NCI-H748 treated with DMSO at 0.1 percent for 48 hours (cell line): Measurements from ENCODE around the gene ACAD10.
"Not testable (repeated sequence)": the region's sequence is repeated elsewhere in the genome, so short reads cannot be mapped to it uniquely, and the experiment has no call there.

Experiments used
- DNase-seq: peaks from one replicate; lab custom pipeline; 2025; lab: John Stamatoyannopoulos, UW

Gene ACAD10

DNA sequence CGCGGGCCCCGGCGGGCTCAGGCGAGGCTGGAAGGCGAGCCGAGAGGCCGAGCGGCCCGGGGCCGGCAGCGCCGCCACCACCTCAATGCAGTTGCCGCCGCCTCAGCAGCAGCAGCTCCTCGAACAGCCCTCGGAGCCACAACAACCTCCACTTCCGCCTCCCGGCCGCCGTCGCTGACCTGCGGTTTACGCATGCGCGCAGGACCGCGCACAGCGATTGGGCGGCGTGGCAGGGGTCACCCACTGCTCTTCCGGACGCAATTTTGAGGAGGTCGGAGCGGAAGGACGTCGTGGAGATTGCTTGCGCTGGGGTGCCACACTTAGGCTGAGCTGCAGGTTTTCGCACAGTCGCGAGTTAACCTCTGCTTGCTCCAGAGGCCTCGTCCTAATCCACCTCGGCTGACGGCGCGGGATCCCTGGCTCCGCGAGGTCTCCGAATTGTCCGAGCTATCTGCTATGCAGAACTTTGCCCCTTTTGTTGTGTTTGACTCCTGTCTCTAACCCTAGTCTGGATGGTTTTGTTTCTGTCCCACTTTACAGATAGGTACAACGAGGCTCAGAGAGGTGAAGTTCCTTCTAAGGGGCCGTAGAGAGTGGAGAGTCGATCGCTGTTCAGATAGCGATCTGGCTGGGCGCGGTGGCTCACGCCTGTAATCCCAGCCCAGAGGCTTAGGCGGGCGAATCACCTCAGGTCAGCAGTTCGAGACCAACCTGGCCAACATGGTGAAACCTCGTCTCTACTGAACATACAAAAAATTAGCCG, at the start of gene ACAD10, which contains the start of gene BRAP:
ACAD10 (plus strand) TSS at position 243 of the 763 bp plus-strand sequence. CDS start 6,657 bp downstream, outside the sequence.
BRAP (minus strand) TSS at position 146 of the 763 bp plus-strand sequence. CDS start 164 bp downstream, outside the sequence.
- peak; percentile 82 for DNase-seq

DNA sequence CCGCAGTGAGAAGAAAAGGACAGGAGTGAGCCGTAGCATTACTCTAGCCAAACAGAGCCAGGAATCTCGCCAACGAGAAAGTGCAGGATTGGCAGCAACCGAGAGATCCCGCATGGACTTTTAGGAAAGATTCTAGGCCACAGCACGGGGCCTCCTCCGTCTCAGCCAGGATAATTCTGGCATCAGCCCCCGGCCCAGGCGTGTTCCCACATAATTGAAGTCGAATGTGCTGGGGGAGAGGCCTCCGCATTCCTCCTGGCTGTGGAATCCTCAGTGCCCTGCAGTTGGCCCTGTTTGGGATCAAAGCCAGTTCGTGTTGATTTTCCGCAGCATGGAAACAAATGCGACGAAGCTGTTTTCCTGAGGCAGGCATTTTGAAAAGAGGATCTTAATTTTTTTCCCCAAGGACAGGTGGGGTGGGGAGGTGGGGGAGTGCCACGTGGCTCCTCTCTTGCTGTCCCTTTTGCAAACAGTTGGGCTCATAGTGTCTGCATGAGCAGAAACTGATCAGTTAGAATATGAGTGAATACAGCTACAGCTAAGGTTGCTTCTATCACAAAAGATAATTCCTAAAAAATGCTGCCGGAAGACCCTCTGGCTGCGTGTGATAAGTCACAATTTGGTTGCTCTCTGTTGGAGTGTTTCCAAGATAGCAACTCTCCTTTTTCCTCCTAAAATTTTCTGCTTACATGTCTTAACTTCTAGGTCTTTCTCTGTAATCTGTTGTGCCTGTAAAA, 49.5 kb upstream of the ACAD10 start:
- DNase-seq, result no peak

DNA sequence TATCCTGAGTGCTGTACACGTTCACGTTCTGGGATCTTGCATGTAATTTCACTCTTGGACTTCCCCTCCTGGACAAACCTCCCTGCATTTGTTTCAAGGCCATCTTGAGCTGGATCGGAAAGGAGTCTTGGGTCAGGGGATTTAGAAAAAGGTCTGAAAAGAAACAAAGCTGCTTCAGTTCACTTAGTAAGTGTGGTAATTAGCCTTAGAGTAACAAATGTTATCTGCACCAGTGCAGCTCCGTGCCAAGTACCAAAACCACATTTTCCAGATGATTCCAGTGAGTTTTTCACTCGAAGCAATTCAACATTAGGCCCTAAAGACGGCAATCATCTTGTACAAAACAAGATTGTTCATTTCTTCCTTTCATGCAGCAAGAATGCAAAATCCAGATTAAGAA, 47.3 kb upstream of the ACAD10 start:
- no peak for DNase-seq

DNA sequence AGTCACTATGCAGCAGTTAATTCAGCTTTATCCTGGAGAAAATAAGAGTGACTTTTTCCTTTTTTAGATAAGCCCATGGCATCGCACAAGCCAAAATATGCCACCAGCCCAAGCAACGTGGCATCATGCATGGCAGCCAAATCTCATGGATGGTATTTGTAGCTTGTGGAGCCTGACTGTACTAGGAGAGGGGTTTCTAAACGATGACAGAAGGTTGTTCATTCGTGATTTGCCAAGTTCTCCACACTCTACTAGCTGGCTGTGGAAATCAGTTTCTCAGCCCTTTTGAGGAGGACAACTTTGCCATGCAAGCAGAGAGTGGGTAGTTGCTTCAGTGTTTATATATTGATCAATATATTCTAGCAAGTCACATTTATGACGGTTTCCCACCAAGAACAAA, 45.3 kb upstream of the ACAD10 start:
- DNase-seq, result no peak

DNA sequence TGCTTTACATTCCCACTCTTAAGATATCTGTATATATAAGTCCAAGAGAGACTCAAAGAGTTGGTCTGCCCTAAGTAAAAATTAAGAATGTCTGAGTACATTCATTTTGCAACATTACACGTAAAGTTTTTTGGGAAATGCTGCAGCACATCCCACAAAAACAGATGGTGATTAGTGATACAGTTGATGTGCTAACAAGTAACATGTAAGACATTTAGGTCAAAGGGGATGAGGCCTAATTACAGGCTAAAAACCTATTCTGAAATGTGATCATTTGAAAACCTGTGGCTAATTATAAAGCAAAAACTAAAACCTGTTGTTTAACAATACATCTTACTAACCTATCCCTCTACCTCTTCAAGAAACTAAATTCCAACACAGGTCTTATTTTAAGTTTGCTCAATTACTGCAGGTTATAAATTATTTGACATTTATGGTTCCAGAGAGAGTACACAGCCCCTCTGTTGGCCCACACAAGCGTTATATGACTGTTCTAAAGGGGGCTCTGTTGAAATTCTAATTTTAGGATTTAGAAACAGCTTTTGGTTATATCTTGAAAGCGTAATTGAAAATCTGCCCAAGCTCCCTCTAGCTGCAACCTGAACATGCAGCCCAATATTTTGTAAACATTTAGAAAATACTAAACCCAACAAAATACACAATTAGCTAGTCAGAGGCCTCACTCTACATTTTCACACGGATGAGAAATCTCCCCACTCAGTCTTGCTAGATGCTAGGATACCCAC, 43.0 kb upstream of the ACAD10 start:
- no peak for DNase-seq

DNA sequence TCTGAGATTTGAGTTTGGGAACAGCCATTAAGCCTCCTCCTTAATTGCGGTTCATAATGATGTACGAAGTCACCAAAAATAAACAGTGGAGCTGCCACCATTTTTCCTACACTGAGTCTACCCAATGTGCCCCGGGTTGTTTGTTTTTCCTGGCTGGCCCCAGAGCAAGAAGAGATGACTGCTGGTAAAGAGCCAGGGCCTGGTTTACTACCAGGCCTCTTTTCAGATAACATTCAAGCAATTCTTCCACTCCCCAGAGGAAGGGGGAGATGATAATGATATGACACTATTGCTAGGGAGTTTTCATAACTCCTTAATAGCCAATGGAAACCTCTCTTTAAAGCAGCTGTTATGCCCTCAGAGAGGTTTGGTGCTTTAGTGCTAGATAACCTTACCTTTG, 42.4 kb upstream of the ACAD10 start:
- no peak for DNase-seq

DNA sequence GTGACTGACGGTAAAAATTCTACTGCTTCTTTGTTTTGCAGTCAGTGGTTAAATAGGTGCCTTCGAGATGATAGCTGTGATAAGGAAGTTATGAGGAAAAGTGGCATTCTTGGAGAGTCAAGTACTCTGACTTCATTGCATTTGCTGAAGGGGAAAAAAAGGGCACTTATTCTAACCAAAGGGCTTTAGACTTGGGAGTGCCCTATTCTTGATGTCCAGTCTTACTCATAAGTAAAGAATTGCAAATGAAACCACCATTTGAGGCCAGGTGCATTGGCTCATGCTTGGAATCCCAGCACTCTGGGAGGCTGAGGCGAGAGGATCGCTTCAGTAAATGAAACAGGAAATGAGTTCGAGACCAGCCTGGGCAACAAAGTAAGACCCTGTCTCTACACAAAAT, 40.4 kb upstream of the ACAD10 start:
- no peak for DNase-seq

DNA sequence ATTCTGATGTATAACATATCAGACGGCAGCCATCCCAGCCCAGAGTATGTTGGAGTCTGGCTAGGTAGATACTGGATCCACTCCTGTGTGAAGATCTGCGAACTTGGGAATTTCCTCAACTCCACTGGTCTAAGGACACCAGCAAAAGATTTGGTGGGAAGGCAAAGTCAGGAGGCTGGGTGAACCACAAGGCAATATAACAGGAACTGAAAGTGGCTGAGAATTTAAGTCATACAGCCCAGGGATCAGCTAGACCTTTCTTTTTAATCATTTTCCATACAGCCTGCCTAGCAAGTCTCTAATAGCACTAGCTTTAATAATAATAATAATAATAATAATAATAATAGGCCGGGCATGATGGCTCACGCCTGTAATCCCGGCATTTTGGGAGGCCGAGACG, 34.9 kb upstream of the ACAD10 start:
- no peak for DNase-seq

DNA sequence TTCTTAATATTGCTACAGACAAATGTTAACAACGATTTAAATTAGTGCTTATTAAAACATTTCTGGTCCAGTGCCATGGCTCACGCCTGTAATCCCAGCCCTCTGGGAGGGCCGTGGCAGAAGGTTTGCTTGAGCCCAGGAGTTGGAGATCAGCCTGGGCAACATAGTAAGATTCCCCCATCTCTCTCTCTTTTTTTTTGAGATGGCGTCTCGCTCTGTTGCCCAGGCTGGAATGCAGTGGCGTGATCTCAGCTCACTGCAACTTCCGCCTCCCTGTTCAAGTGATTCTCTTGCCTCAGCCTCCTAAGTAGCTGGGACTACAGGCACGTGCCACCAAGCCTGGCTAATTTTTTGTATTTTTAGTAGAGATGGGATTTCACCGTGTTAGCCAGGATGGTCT, 33.3 kb upstream of the ACAD10 start:
- not testable (repeated sequence) for DNase-seq

DNA sequence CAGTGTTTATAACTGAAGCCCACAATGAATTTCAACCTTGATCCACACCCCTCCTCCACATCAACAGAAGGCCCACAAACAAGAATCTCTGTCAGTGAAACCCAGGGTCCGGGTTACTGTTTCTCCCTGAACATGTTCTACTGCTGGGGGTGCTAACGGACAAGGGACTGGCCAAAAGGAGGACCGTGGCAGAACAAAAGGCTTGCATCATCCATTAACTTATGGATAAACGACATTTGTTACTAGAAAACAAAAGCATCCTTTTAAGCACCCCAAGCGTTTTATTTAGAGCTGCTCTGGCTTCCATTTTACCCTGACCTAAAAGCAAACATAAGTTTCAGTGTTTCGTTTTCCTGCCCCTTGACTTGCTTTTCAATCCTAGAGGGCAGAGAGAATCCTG, 32.3 kb upstream of the ACAD10 start:
- no peak for DNase-seq

DNA sequence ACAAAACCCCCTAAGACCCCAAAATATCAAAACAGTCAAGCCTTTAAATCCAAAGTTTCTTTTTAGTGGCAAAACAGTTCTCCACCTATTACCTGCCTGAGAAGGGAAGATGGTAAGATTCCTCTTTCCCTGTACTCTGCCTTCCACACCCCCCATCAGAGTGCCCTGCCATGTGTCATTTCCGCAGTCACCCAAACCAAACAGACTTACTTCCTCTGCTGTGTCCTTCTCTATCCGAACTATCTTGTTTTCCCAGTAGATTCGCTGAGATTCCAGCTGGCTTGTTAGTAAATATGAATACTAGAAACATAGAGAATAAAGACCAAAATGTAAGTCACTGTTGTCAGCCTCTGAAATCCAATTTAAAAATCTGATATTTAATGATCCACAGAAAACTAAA, 30.5 kb upstream of the ACAD10 start:
- DNase-seq, result no peak

DNA sequence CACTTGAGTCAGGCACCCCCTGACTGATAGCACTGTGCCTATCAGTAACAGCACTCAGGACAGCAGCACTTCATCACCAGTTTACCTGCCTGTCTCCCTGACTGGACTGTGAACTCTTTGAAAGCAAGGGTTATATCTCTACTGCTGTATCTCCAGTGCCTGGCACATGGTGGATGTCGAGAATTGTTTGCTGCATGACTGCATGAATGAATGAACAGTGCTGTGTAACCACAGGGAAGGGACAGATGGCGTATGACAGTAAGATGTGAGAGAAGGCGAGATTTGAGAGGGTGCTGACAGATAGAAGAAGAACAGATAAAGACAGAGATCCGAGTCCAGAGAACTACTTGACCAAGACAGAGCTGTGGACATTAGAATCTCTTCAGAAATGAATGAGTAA, 29.8 kb upstream of the ACAD10 start:
- DNase-seq, result no peak

DNA sequence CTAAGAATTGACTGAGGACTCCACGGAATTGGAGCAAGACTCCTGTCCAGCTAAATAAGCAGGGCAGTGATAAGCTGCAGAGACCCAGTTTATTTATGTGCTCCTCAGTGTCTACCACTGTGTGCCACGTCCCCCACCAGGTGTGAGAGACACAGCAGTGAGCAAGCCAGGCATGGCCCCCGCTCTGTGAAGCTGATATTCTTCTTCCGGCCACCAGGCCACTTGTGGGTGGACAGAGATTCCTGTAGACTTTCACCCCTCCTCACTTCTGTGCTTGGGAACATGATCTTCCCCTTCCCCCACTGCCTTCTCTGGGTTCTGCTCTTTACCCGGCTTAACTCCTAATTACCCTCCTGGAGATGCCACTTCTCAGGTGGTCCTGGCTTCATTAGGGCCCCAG, 21.4 kb upstream of the ACAD10 start:
- DNase-seq, result no peak

DNA sequence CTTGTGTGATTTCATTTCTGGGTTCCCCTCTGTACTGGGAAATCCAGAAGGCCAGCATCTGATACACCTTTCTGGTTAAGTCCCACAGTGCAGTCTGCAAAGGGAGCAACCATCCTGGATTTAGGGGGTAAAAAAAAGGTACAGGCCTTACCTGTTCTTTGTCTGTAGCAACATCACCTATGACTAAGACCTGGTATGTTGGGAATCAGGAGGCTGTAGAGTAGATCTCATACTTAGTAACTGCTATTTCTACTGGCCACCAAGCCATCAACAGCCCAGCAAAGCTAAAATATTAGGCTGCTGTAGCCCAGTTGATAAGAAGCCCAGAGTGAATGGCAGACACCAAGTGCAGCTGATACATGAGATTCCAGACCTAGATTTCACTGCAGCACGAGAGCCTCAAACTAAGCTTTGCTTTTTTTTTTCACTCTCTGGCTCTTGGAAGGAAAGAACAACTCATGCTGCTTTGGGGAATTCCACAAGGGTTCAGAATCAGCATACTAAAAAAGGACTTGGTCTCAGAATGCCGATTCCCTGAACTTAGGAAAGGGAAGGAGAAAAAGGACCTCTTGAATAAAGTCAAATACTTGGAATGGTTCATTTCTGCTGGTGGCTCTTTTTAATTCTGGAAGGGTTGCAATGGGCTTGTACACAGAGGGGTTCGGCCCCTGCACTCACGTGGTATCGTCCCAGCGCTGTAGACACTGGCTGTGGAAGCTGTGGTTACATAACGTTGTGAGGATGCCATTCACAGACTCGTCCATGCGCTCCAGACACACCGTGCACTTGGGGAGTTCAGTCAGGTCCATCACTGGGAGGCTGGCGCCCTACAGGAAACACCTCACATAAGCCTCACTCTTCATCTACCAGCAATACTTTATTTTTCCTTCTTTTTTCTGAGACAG, 20.6 kb upstream of the ACAD10 start:
- DNase-seq, result no peak

DNA sequence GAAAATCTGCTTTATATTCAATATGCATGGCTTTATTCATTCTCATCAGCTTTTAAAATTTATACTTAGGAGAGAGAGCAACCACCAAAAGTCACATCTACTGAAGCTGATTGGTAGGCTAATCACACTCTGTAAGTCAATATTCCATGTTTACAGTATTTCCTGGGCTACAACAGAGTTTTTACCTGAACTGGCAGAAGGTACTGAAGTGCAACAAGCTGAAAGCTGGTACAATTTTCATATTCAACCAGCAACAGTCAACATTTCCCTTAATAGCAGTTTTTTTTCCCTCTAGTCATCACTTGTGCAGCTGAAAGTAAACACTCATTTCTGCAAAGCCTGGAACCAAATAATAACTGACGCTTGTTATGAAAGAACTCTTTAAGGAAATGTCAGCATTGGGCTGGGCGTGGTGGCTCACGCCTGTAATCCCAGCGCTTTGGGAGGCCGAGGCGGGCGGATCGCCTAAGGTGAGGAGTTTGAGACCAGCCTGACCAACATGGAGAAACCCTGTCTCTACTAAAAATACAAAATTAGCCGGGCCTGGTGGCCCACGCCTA, 13.0 kb upstream of the ACAD10 start:
- no peak for DNase-seq

DNA sequence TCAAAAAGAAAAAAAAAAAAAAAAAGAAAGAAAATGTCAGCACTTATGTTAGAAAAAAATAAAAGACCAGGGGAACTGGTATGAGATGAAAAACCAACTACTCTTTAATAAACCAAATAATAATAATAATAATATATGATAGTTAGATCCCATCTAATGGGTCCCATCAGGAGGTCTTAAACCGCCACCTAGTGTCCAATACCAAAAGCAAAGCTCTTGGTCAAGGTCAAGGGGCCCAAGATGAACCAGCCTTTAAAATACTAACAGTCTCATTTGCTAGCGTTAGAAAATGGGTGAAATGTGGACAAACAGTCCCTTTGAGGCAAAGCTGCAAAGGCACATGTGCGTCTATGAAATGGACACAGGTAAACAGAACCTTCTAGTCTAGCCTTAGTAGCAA, 12.3 kb upstream of the ACAD10 start:
- no peak for DNase-seq

DNA sequence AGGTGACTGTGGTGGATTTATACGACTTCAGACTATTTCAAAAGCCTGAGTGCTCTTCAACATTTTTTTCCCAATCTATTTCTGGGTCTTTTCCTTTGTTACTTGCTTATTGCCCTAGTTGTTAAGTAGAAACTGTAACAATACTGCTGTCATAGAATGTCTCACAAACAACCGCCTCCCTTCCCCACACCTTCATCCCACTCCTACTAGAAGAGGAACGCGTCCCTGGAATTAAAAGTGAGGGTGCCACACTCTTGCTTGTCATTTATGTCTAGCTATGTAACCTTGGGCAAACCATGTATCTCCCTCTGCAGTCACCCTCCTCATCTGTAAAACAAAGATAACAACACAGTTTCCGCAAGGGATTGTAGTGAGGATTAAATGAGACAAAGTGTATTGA, 8.7 kb upstream of the ACAD10 start:
- DNase-seq, result no peak

DNA sequence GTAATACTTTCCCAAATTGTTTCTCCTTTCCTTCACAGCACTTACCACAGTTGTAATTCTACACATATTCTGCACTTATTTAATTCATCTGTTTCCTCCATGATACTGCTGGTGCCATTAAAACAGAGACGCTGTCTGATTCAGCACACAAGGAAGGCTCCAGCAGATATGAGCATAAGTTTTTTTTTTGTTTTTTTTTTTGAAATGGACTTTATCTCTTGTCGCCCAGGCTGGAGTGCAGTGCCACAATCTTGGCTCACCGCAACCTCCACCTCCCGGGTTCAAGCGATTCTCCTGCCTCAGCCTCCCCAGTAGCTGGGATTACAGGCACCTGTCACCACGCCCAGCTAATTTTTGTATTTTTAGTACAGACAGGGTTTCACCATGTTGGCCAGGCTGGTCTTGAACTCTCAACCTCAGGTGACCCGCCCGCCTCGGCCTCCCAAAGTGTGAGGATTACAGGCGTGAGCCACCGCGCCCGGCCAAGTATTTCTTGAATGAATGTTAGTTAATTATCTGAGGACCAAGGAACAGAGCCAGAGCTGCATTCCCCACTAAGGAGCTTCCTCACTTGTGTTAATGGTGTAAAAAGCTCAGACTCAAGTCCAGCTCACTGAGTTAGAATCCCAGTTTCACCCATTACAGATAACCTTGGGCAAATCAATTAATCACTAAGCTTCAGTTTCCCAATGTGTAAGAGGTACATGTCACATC, 1.2 kb upstream of the ACAD10 start:
- DNase-seq, result not testable (repeated sequence)

DNA sequence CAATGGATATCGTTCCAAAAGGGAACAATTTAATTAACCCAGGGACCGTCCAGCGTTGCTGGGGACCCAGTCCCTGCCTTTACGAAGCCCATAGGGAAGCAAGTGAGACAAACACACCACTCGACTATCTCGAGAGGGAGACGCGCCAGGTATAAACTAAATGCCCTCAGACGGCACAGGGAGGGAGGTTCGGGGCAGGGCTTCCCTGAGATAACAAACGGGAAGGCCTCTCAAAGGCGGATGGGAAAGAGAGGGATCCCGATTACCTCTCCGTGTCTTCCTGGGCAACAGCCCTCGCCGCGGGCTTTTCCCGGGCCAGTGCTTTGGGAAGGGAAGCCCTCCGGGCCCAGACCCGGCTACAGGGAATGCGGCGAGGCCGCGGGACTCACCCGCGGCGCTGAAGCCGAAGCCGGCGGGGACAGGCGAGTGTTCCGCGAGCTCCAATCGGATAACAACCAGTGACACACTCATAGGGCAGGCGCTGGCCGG, 487 bp upstream of the ACAD10 start:
- no peak for DNase-seq

DNA sequence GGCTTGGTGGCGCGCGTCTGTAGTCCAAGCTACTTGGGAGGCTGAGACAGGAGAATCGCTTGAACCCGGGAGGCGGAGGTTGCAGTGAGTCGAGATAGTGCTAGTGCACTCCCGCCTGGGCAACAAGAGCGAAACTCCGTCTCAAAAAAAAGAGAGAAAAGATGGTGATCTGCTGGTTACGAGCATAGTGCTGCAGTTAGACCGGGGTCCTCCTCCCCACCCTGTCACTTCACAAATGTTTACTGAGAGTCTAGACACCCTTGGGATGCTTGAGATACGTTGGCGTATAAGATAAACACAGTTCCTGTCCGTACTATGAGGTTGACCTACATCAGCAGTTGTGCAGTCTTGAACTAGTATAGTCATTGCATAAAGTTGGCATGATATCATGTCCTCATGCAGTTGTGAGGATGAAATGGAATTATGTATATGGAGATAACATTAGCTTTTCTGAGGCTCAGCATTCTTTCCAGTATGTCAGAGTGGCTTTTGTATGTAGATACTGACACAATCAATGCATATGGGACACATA, 787 bp downstream of the ACAD10 start:
- DNase-seq, result no peak
